H1 (cell line): ENCODE measurements around the gene RAB26. TPM values are rescaled to one million over a fixed set of nuclear protein-coding genes. Genes with fewer than 3 reads are reported as not detected.

ENCODE experiments used
- CTCF ChIA-PET: fragments of 300-600 bp; sonication (Branson Sonifier 250); formaldehyde crosslinking; loops from one replicate; lab custom pipeline; 2021; ENCODE audit not compliant: partially characterized antibody; lab: Charles Lee
- POLR2A ChIA-PET: fragments of 300-600 bp; sonication (Branson Sonifier 250); formaldehyde crosslinking; loops from one replicate; lab custom pipeline; 2021; ENCODE audit warnings: inconsistent platforms; ENCODE audit not compliant: partially characterized antibody; lab: Charles Lee
- DNase-seq, 2 experiments: peaks; one replicate each; pipeline versions ENCODE4 v3.0.0 to v3.0.0-alpha.2; 2010 to 2022; ENCODE audit warnings: low spot score in 2 of 2, low read depth in 1 of 2, mixed read lengths in 1 of 2
- FAIRE-seq: peaks from 2 replicates; lab custom pipeline; 2011; peaks lifted over from hg19 to GRCh38; lab: Jason Lieb, UNC
- H2AFZ ChIP-seq: 2 replicates; pipeline ENCODE4 v1.8.1; 2012; ENCODE audit warnings: low read length, inconsistent platforms
- H2AK5ac ChIP-seq: 2 replicates; pipeline ENCODE4 v1.6.1; 2013; ENCODE audit warnings: low read depth, low read length
- H2BK120ac ChIP-seq: replicated peaks from 2 replicates; pipeline ENCODE3; 2013; ENCODE audit warnings: low read depth, low read length, inconsistent platforms
- H2BK12ac ChIP-seq: 2 replicates; pipeline ENCODE4 v1.6.1; 2013; ENCODE audit warnings: low read depth, low read length
- H2BK15ac ChIP-seq: 2 replicates; pipeline ENCODE4 v1.6.1; 2013; ENCODE audit warnings: low read length
- H2BK20ac ChIP-seq: 2 replicates; pipeline ENCODE4 v1.6.1; 2013; ENCODE audit warnings: low read length
- H2BK5ac ChIP-seq: 2 replicates; pipeline ENCODE4 v1.6.1; 2013; ENCODE audit warnings: low read depth, low read length
- H3K14ac ChIP-seq: 2 replicates; pipeline ENCODE4 v1.6.1; 2013; ENCODE audit warnings: inconsistent platforms; ENCODE audit not compliant: insufficient read length
- H3K18ac ChIP-seq: 2 replicates; pipeline ENCODE4 v1.6.1; 2013; ENCODE audit warnings: low read length; ENCODE audit errors: extremely low read depth
- H3K23ac ChIP-seq: 2 replicates; pipeline ENCODE4 v1.6.1; 2013; ENCODE audit warnings: inconsistent platforms; ENCODE audit not compliant: insufficient read length
- H3K23me2 ChIP-seq: 2 replicates; pipeline ENCODE4 v1.6.1; 2013; ENCODE audit warnings: low read depth, low read length
- H3K27ac ChIP-seq: 2 replicates; pipeline ENCODE4 v1.6.1; 2011; ENCODE audit warnings: low read depth, low read length, inconsistent platforms
- H3K27me3 ChIP-seq, 4 experiments: replicated peaks in 1 of 4; 1 replicate in 1 of 4; 2 replicates in 3 of 4; pipeline versions ENCODE4 v1.6.1 to v1.8.1; 2011 to 2013; ENCODE audit warnings: low read length in 3 of 4, mild to moderate bottlenecking in 3 of 4, inconsistent platforms in 2 of 4, mixed read lengths in 2 of 4, moderate library complexity in 1 of 4; ENCODE audit not compliant: control insufficient read depth in 3 of 4, insufficient read depth in 3 of 4; ENCODE audit errors: extremely low read depth in 1 of 4
- H3K36me3 ChIP-seq, 4 experiments: 2 replicates each; pipeline versions ENCODE4 v1.6.1 to v1.8.1; 2011 to 2013; ENCODE audit warnings: mild to moderate bottlenecking in 4 of 4, low read length in 3 of 4, moderate library complexity in 2 of 4, control low read depth in 1 of 4, inconsistent platforms in 1 of 4; ENCODE audit not compliant: insufficient read depth in 4 of 4, control insufficient read depth in 2 of 4
- H3K4ac ChIP-seq: replicated peaks from 2 replicates; pipeline ENCODE3; 2013; ENCODE audit warnings: low read length, low read depth, mixed read lengths, inconsistent platforms; ENCODE audit not compliant: insufficient read length
- H3K4me1 ChIP-seq, 4 experiments: replicated peaks in 1 of 4; 1 replicate in 1 of 4; 2 replicates in 3 of 4; pipeline versions ENCODE4 v1.6.1 to v1.8.1; 2011 to 2013; ENCODE audit warnings: low read length in 3 of 4, inconsistent platforms in 2 of 4, mixed read lengths in 1 of 4; ENCODE audit not compliant: insufficient read depth in 4 of 4, control insufficient read depth in 3 of 4
- H3K4me2 ChIP-seq, 2 experiments: 2 replicates each; pipeline versions ENCODE4 v1.6.1 to v1.8.1; 2011 to 2013; ENCODE audit warnings: low read depth in 2 of 2, low read length in 2 of 2, control low read depth in 1 of 2, inconsistent platforms in 1 of 2, mild to moderate bottlenecking in 1 of 2; ENCODE audit not compliant: insufficient read depth in 1 of 2
- H3K4me3 ChIP-seq, 4 experiments: fragments of 200-600, 300-600 bp in 1 of 4; sonication (generic), shearing (Covaris generic), sonication (Bioruptor Twin) in 1 of 4; 2 replicates each; pipeline versions ENCODE4 v1.5.1 to v1.8.1; 2011 to 2016; ENCODE audit warnings: low read length in 4 of 4, low read depth in 3 of 4, control low read depth in 2 of 4, inconsistent platforms in 2 of 4, mild to moderate bottlenecking in 2 of 4, mixed read lengths in 1 of 4, moderate library complexity in 1 of 4; ENCODE audit not compliant: insufficient read depth in 2 of 4; ENCODE audit errors: extremely low read depth in 1 of 4
- H3K56ac ChIP-seq: replicated peaks from 2 replicates; pipeline ENCODE3; 2013; ENCODE audit warnings: low read depth, mild to moderate bottlenecking, mixed read lengths, low read length, inconsistent platforms; ENCODE audit not compliant: insufficient read length
- H3K79me1 ChIP-seq: 2 replicates; pipeline ENCODE4 v1.6.1; 2013; ENCODE audit warnings: low read depth, low read length, control low read depth
- H3K79me2 ChIP-seq, 2 experiments: 2 replicates each; pipeline versions ENCODE4 v1.6.1 to v1.8.1; 2012 to 2013; ENCODE audit warnings: low read length in 2 of 2, mild to moderate bottlenecking in 2 of 2, inconsistent platforms in 1 of 2; ENCODE audit not compliant: insufficient read depth in 2 of 2, control insufficient read depth in 1 of 2
- H3K9ac ChIP-seq, 4 experiments: replicated peaks in 1 of 4; 1 replicate in 1 of 4; 2 replicates in 3 of 4; pipeline versions ENCODE4 v1.6.1 to v1.8.1; 2011 to 2013; ENCODE audit warnings: low read depth in 3 of 4, low read length in 3 of 4, control low read depth in 2 of 4, mild to moderate bottlenecking in 2 of 4, moderate library complexity in 2 of 4, inconsistent platforms in 1 of 4; ENCODE audit errors: extremely low read depth in 1 of 4
- H3K9me3 ChIP-seq, 2 experiments: 2 replicates each; pipeline versions ENCODE4 v1.6.1 to v1.8.1; 2012 to 2013; ENCODE audit warnings: mild to moderate bottlenecking in 2 of 2, moderate library complexity in 2 of 2, control low read depth in 1 of 2, inconsistent platforms in 1 of 2, low read depth in 1 of 2, low read length in 1 of 2, mixed read lengths in 1 of 2; ENCODE audit not compliant: insufficient read depth in 2 of 2
- H4K20me1 ChIP-seq, 2 experiments: replicated peaks in 1 of 2; 2 replicates each; pipeline versions ENCODE3 to v1.8.1; 2011 to 2013; ENCODE audit warnings: inconsistent platforms in 2 of 2, low read length in 2 of 2, mild to moderate bottlenecking in 1 of 2; ENCODE audit not compliant: insufficient read depth in 2 of 2, control insufficient read depth in 1 of 2
- H4K5ac ChIP-seq: 2 replicates; pipeline ENCODE4 v1.6.1; 2013; ENCODE audit warnings: low read length, low read depth, mixed read lengths, inconsistent platforms; ENCODE audit not compliant: insufficient read length
- H4K8ac ChIP-seq: 2 replicates; pipeline ENCODE4 v1.8.0; 2013; ENCODE audit warnings: mild to moderate bottlenecking, moderate library complexity, low read length, inconsistent platforms; ENCODE audit not compliant: insufficient read depth; ENCODE audit errors: extremely low read depth
- H4K91ac ChIP-seq: replicated peaks from 2 replicates; pipeline ENCODE3; 2013; ENCODE audit warnings: low read length, mixed read lengths, inconsistent platforms; ENCODE audit not compliant: insufficient read length
- CTBP2 ChIP-seq: IDR thresholded peaks from 2 replicates; pipeline ENCODE4 v1.7.0; 2011; ENCODE audit warnings: borderline replicate concordance, mild to moderate bottlenecking, moderate library complexity, mixed read lengths, low read length; ENCODE audit not compliant: insufficient read depth, insufficient read length
- KDM4A ChIP-seq: IDR thresholded peaks from one replicate; pipeline ENCODE4 v1.7.1; 2012; ENCODE audit warnings: low read depth, mild to moderate bottlenecking, moderate library complexity, low read length, inconsistent platforms; ENCODE audit not compliant: severe bottlenecking
- POLR2A ChIP-seq, 2 experiments: IDR thresholded peaks; 1 replicate in 1 of 2; 2 replicates in 1 of 2; pipeline ENCODE4 v1.6.1; 2011; ENCODE audit warnings: low read depth in 2 of 2, low read length in 2 of 2, mild to moderate bottlenecking in 2 of 2; ENCODE audit errors: control extremely low read depth in 1 of 2
- WGBS, 2 experiments: shearing (Covaris generic) in 1 of 2; methylation state at CpG; one replicate each; pipeline versions ENCODE4 v1.1.6 to v1.1.7; 2013 to 2015; ENCODE audit warnings: low lambda C conversion rate in 2 of 2, mixed read lengths in 2 of 2, inconsistent platforms in 1 of 2, low coverage in 1 of 2, missing lambda C conversion rate in 1 of 2; ENCODE audit not compliant: insufficient replicate concordance in 2 of 2, insufficient coverage in 1 of 2, insufficient read length in 1 of 2; ENCODE audit errors: extremely low coverage in 1 of 2, missing lambda C conversion rate in 1 of 2; 5-methylcytosine and 5-hydroxymethylcytosine counted together
- polyA plus RNA-seq, 7 experiments: library from polyadenylated mRNA; depleted of rRNA in 3 of 7; stranded (reverse) in 5 of 7; unstranded in 2 of 7; fragments of >200 nt in 5 of 7; fragments of 200-250 nt in 2 of 7; gene quantifications; 1 replicate in 5 of 7; 2 replicates in 1 of 7; 4 replicates in 1 of 7; pipeline versions ENCODE4 v1.2.1 to v1.2.3, GENCODE V29; 2011 to 2013; ENCODE audit warnings: missing spikeins in 2 of 7, mixed read lengths in 2 of 7
- total RNA-seq: library from RNA; stranded (reverse); fragmentation: NEBNext Ultra II Directional; extraction: Animal tissue kit (Norgen Biotek cat#: 25700); gene quantifications from 2 replicates; pipeline ENCODE4 v1.2.1, GENCODE V29; 2021

RAB26 gene
- total and polyA plus RNA-seq, 2 of the 8 experiments (the other 6 are each of a cell fraction or from before 2014, with no cell fraction given) = 4.3 to 5.4 TPM

GRCh38 chr16:2147378-2147777 is 1.0 kb upstream of the RAB26 start:
- 80% methylated on average over 6 of the region's 6 CpGs; no CpG with 5 or more reads in 1 of the 2 experiments for WGBS, 2 experiments
- Histone ChIP-seq H3K4me2 (no peak overlapping the region; a peak in 1 of 4 replicates), H3K23me2 (peaks cover 16% of the 10 kb centered on the region; the same call in 1 of the 2 replicates), H2BK5ac (no peak overlapping the region), H3K27me3 (peaks cover 0 to 11% (median 5%) of the 10 kb centered on the region in 4 experiments; a peak in 3 of 7 replicates), H2BK15ac (no peak overlapping the region), H2BK12ac (no peak overlapping the region; the same call in 1 of the 2 replicates), H3K4me1 (peaks cover 3 to 30% (median 22%) of the 10 kb centered on the region in 4 experiments), H3K4ac (no peak overlapping the region), H4K20me1 (peaks cover 2 to 22% of the 10 kb centered on the region in 2 experiments), H2AFZ (no peak overlapping the region), H3K23ac (no peak overlapping the region), H2AK5ac (no peak overlapping the region), H2BK20ac (no peak overlapping the region), H3K9me3 (no peaks in the 10 kb centered on the region), H2BK120ac (no peak overlapping the region), H3K14ac (no peak overlapping the region), H3K18ac (no peak overlapping the region), H3K27ac (no peak overlapping the region), H3K56ac (no peak overlapping the region), H4K91ac (no peak overlapping the region), H3K36me3 (peaks cover 0 to 10% (median 0%) of the 10 kb centered on the region in 4 experiments; a peak in 1 of 8 replicates), H3K4me3 (no peak overlapping the region), H4K8ac (no peak overlapping the region), H4K5ac (no peak overlapping the region), H3K79me2 (0 out of 4 replicates have a peak, but pooled peaks cover 0 to 3% of the 10 kb centered on the region in 2 experiments), H3K79me1 (no peaks in the 10 kb centered on the region), H3K9ac (no peak overlapping the region)
- TF ChIP-seq CTBP2 (no peak), POLR2A (IDR thresholded peaks at IDR 0.05; ENCODE audit: control extremely low read depth in 1 of 2, low read depth in 2 of 2, low read length in 2 of 2) (no peak), KDM4A (no peak)
- ChIA-PET CTCF (interaction anchor here (0.6 to 3.6 kb wide), 16 partner anchors 8 to 353 kb away, joined by 3 to 15 read pairs (median 4); partner anchors contain the start of gene NPW), POLR2A (interaction anchor here (0.6 to 12.1 kb wide), 16 partner anchors 4 to 187 kb away, joined by 3 to 220 read pairs (median 4); partner anchors contain the start of genes MLST8, NTHL1, PKD1 and RAB26)
- no peak for DNase-seq
- no peak for FAIRE-seq
